ENCODE measurements around the gene FMR1.
A peak's percentile ranks its signal among the peaks of the same experiment; 100 is the strongest.

The FMR1 gene

DNA sequence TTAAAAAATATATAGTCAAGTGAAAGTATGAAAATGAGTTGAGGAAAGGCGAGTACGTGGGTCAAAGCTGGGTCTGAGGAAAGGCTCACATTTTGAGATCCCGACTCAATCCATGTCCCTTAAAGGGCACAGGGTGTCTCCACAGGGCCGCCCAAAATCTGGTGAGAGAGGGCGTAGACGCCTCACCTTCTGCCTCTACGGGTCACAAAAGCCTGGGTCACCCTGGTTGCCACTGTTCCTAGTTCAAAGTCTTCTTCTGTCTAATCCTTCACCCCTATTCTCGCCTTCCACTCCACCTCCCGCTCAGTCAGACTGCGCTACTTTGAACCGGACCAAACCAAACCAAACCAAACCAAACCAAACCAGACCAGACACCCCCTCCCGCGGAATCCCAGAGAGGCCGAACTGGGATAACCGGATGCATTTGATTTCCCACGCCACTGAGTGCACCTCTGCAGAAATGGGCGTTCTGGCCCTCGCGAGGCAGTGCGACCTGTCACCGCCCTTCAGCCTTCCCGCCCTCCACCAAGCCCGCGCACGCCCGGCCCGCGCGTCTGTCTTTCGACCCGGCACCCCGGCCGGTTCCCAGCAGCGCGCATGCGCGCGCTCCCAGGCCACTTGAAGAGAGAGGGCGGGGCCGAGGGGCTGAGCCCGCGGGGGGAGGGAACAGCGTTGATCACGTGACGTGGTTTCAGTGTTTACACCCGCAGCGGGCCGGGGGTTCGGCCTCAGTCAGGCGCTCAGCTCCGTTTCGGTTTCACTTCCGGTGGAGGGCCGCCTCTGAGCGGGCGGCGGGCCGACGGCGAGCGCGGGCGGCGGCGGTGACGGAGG, at the start of gene FMR1:
TSS of gene FMR1 (plus strand) at position 728 of the 831 bp plus-strand sequence. CDS start 261 bp downstream, outside the sequence.
- peak; percentile 92 for DNase-seq

DNA sequence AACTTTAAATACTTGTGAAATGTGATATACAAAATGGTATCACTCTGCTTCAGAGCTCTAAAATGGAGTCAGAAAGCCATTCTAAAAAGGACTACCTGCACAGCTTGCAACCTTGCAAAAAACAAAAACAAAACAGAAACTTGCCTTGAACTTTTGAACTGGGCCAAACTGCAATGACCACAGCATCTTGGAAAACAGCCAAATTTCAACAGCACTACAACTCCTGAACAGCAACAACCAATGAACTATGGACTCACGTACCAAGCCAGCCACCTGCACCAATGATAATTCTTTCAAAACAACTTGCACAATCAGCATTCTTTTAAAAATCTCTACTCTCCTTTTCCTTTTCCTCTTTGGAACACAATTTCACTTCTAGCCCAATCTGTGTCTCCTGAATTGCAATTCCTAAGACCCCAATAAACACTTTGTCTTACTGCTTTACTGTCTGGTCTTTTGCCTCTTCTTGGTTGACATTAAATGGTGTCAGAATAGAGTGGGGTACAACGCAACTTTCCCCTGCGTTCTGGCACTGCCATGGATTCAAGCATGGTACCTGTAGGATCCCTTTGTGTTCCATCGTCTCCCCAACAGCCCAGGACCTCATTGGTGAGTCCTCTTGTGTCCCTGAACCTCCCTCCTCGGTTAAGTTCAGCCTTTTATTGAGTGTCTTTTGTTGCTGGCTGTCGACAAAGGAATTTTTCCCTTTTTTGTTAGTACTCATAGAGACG, 35.7 kb upstream of the FMR1 start:
- no peak for DNase-seq

DNA sequence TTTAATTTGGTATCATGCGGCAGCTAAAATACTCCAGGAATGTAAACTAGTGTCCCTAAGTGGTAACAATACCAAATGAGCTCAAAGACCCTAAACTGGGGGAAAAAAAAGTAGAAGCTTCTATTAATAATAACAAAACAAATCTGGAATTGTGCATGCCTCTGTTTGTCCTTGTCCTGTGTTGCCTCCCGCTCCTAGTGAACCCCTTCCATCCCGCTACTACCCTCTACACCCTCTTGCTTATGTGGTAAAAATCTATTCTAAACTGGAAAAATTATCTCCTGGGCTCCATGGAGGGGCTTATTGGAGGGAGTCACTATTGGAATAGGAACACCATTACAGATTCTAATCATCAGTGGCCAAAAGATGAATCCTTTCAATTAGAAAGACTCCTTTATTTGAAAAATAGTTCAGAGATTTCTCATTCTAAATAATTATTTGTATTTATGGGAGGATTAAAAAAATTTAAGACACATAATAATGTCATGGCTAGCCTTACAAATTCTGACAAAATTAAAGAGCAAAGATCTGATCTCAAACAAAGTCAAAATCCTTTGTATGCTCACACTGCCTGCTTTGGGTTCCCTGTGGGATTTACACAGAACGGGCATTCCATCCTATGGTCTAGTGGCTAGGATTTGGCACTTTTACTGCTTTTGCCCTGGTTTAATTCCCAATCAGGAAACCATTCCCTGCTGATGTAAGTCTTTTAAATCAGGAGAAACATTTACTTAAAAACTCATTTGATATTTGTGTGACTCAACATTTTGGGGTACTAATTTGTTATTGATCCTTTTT, 34.7 kb upstream of the FMR1 start:
- no peak for DNase-seq

DNA sequence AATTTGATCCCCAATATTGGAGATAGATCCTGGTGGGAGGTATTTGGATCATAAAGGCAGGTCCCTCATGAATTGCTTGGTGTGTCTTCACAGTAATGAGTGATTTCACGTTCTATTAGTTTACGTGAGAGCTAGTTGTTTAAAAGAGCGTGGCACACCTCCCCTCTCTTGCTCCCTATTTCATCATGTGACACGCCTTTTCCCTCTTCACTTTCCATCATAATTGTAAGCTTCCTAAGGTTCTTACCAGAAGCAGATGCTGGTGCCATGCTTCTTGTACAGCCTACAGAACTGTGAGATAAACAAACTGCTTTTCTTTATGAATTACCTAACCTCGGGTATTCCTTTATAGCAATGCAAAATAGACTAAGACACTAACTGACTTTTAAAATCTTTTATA, 34.0 kb upstream of the FMR1 start:
- no peak for DNase-seq

DNA sequence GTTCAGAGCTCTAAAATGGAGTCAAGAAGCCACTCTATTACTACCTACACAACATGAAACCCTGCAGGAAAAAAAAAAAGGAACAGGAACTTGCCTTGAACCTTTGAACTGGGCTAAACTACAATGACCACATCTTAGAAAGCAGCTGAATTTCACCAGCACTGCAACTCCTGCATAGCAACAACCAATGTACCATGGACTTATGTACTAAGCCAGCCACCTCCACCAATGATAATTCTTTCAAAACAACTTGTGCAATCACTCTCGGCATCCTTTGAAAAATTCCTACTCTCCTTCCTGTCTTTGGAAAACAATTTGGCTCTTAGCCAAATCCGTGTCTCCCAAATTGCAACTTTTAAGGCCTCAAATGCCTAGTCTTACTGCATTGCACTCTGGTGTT, 26.8 kb upstream of the FMR1 start:
- DNase-seq = no peak

DNA sequence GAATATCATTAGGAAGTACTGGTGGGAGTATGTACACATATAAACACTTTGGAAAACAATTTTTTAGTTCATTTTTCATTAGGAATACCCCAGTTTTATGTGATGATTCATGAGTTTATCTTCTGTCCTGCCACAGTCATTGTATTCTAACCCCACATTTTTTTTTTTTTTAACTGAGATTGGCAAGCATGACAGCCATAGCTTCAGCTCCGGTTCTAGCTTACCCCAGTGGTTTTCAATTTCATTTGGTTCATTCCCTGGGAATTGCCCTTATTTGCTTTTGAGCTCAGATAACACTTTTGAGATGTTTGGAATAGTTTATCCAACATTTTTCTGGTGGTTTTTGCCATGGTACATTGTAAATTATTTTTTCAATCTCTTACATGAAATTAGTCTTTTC, 21.0 kb upstream of the FMR1 start:
- DNase-seq = no peak

DNA sequence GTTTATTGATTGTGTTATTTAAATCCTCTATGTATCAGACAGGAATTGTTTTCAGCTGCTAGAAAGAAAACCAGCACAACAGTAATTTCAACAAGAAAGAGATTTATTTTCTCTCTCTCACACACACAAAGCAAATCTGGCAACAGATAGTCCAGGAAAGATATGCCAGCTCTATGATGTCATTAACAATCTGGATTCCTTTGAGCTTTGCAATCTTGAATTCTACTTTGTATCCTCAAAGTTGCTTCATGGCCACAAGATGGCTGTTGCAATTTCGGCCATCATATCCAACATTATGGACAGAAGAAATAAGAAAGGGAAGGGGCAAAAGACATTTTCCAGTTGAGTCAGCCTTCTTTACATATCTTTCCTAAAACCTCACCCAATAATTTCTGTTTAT, 19.8 kb upstream of the FMR1 start:
- no peak for DNase-seq

DNA sequence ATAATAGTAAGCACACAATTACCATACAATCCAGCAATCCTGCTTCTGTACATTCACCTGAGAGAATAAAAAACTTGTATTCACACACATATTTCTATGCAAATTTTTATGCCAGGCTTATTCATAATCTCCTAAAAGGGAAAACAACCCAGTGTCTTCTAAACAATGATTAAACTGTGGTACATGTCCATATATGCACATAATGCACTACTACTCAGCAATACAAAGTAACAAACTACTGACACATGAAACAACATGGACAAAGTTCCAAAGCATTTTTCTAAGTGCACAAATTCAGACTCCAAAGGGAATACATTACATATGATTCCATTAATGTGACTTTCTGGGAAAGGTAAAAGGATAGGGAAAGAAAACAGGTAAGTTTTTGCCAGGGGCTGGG, 18.0 kb upstream of the FMR1 start:
- no peak for DNase-seq

DNA sequence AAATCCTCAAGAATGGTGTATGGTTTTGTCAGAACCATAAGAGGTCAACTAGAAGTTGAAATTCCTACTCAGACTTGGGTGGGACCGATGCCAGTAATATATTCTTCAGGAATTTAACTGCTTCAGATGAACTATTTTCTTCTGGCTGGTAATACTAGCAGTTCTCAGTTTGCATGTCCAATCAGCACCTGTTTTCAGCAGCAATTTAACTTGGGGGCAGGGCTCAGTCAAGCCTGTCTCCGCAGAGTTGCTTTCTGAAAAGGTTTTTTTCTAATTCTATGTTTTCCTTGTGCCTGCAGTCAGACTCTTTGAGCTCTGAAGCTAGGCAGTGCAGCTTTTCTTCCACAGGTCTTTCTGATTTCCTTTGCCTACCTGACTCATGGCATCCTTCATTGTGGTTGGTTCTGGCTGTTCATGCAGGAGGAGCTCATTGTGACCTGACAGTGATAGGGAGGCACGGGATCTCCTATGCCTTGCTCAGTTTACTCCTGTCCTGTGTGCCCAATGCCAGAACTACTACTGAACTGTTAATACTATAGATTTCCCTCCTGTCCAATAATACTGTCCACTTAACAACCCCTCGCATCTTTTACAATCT, 17.3 kb upstream of the FMR1 start:
- no peak for DNase-seq

DNA sequence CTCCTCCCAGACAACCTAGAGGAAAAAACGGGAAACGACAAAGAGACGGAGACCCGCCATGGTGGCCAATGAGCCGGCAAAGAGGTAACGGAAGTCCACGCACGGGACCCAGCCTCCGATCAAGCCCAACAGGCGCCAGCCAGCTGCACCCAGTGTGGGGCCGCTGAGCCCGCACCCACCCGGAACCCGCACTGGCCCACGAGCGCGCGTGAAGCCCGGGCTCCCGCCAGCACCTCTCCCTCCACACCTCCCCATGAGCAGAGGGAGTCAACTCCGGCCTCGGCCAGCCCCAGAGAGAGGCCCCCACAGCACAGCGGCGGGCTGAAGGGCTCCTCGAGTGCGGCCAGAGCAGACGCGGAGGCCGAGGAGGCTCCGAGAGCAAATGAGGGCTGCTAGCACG, 14.6 kb upstream of the FMR1 start:
- DNase-seq = no peak

DNA sequence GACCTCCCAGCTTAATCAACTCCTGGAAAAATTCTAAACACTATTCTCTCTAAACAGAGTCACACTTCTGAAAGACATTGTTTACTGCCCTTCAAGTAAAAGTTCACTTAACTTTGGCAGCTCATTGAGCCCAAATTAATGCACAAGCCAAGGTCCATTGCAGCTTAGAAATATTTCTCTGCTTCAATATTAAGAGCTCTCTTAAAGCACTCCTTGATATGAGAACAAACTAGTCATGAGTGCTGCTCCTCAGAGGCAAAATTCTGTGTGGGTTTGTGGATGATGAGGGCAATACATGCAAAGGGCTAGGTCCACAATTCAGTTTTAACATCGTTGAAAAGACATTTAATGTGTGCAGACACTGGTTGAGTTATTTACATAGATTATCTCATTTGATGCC, 12.8 kb upstream of the FMR1 start:
- no peak for DNase-seq

DNA sequence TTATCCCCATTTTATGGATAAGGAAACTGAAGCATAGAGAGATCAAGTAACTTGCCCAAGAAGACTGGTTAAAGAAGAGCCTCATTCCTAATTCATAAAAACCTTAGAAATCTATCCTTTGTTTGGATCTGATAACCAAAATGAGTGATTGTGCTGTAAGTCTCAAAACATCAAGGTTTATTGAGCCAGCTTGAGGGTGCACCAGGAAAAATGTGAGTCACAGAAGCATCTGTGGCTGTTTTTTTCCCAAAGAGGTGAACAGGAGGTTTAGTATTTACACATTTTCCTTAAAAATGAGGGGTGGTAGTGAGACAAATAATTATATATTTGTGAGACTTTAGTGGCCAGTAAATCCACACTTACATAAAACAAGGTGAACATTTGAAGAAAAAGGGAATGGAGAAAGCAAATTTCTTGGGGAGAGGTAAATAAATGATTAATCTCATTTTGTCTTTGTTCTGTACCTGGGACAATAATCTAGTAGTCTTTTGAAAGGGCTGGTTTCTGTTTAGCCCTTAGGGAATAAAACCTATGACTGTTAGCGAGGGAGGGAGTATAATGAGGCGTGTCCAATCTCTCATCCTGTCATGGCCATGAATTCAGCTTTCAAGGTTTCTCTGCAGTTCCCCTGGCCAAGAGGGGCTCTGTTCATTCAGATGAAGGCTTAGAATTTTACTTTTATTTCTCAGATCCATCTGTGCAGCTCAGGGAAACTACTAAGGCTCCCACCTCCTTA, 12.2 kb upstream of the FMR1 start:
- DNase-seq = peak; percentile 37

DNA sequence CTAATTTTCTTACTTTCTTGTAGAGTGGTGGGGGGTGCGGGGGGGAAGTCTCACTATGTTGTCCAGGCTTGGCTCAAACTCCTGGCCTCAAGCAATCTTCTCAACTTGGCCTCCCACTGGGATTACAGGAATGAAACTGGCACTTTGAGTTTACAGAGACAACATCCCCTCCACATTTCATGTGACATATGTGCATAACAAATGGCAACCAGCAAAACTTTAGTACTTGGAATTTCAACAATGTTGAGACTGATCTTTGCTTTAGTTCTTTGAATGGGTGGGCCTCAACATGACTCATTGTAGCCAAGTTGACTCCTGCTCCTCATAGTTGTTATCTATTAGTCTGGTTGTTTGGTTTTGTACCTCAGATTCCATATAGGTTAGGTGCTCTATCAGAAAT, 11.4 kb upstream of the FMR1 start:
- DNase-seq = no peak

DNA sequence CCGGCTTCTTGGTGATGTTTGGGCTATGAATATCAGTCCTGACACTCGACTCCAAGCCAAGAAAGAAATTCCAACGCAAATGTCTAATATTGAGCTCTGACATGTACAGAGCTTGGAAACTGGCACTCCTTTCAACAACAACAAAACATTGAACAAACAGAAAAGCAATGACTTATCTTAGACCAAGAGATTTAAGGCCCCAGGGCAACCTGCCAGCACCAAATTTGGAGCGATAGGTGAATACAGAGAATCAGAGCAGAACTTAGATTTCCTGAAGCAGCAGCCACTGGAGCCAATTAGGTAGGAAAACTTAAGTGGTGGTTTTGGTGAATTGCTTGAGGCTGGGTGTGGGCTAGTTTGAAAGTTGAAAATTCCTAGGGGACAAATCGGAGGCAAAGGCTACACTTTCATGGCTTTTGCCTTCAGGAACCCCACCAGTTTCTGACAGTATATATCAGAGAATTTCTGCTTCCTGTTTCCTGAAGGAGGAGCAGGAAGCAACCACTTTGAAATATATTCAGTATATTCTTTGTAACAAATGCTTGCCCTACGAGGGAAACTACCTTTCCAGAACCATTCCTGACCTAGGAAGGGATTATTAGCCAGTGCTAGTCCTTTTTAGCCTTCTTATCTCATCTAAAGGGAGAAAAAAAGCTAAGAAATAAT, 10.1 kb upstream of the FMR1 start:
- DNase-seq = no peak

DNA sequence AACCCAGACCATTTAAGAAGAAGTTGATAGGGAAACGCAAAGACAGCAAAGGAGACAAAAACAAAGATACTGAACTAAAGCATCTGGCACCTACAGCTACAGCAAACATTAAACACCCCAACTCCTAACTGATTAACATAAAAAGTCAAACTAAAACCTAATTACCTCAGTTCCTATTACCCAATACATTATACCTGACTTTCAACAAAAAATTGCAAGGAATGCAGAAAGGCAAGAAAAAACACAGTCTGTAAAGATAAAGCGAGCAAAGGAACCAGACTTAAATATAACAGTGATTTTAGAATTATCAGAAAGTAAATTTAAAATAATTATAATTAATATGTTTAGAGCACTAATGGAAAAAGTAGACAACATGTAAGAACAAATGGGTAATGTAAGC, 9.4 kb upstream of the FMR1 start:
- no peak for DNase-seq

DNA sequence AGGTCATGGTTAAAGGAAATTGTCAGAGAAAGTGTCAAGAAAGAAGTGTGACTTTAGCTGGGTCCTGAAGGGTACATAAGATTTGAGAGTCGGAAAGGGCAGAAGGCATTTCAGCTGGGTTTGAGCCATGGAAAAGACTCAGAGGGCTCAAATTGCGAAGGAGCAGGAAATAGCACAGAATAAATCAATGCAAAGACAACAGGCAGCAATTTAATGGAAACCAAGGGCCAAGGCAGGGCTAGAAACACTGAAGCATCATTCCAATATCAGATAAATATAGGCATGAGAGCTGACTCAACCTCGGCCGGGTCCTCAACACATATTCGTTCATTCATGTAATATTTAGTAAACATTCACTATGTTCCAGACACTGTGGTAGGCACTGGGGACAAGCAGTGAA, 3.6 kb upstream of the FMR1 start:
- no peak for DNase-seq

DNA sequence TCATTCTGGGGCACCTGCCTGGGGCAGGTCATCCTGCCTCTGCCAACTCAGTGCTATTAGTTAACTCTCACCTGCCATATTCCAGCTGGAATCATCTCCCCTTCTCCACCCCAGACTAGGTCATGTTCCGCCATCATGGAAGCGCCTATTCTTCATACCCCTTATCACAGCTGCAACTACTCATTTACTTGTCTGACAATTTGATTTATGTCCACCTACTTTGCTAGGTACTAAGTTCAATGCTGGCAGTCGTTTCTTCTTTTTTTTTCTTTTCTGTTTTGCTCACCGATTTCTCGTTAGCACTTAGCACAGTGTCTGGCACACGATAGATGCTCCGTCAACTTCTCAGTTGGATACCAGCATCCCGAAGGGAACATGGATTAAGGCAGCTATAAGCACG, 1.1 kb upstream of the FMR1 start:
- no peak for DNase-seq

DNA sequence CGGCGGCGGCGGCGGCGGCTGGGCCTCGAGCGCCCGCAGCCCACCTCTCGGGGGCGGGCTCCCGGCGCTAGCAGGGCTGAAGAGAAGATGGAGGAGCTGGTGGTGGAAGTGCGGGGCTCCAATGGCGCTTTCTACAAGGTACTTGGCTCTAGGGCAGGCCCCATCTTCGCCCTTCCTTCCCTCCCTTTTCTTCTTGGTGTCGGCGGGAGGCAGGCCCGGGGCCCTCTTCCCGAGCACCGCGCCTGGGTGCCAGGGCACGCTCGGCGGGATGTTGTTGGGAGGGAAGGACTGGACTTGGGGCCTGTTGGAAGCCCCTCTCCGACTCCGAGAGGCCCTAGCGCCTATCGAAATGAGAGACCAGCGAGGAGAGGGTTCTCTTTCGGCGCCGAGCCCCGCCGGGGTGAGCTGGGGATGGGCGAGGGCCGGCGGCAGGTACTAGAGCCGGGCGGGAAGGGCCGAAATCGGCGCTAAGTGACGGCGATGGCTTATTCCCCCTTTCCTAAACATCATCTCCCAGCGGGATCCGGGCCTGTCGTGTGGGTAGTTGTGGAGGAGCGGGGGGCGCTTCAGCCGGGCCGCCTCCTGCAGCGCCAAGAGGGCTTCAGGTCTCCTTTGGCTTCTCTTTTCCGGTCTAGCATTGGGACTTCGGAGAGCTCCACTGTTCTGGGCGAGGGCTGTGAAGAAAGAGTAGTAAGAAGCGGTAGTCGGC, 528 bp downstream of the FMR1 start:
- DNase-seq = no peak

DNA sequence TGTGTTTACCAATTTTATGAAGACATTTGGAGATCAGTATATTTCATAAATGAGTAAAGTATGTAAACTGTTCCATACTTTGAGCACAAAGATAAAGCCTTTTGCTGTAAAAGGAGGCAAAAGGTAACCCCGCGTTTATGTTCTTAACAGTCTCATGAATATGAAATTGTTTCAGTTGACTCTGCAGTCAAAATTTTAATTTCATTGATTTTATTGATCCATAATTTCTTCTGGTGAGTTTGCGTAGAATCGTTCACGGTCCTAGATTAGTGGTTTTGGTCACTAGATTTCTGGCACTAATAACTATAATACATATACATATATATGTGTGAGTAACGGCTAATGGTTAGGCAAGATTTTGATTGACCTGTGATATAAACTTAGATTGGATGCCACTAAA, 1.9 kb downstream of the FMR1 start:
- DNase-seq = no peak

DNA sequence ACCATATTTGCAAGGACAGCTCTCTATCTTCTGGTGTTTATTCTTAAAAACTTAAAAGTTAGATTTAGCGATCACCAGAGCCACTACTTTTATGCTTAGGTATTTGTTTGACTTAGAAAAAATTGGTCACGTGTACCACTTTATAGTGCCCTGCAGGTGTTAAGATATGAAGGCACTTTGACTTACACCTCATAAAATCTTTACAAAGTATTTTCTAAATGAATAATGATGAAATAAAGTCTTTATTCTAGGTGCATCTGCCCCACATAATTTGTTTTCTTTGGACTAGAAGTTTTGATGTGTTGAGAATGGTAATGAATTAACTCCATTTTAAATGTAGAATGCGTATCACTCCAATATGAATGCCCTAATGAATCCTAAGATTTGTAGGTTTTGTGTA, 2.9 kb downstream of the FMR1 start:
- no peak for DNase-seq

DNA sequence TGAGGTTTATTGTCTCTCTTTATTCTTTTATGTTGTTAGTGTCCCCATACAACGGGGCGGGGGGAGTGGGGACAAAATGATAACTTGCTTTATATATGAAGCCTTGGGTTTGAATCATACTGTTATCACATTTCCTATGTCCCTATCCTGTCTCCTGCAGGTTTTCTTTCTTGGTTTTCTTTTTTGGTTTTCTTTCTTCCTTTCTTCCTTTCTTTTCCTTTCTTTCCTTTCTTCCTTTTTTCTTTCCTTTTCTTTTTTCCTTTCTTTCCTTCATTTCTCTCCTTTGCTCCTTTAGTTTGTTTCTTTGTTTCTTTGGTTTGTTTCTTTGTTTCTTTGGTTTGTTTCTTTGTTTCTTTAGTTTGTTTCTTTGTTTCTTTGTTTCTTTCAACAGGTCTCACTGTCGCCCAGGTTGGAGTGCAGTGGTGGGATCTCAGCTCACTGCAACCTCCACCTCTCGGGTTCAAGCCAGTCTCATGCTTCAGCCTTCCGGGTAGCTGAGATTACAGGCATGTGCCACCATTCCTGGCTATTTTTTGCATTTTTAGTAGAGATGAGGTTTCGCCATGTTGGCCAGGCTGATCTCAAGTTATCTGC, 4.8 kb downstream of the FMR1 start:
- no peak for DNase-seq

All from NCI-H187 treated with DMSO at 0.1 percent for 48 hours (cell line).